ENCODE data around the gene VAPA. TPM values are rescaled to one million over a fixed set of nuclear protein-coding genes. Genes with fewer than 3 reads are reported as not detected.

The VAPA gene
- total RNA-seq, 3 donors from 2014 or later (not counting 1 experiment from before 2014, with no cell fraction given) = 175 to 186 (median 182) TPM

- no peak overlapping the region for H3K4me3 ChIP-seq (ENCODE audit: low read length)
- no peaks in the 10 kb centered on the region for H3K36me3 Mint-ChIP-seq
- H3K27me3 ChIP-seq (ENCODE audit: control insufficient read depth, insufficient read depth, low read length) = no peaks in the 10 kb centered on the region
- no peaks in the 10 kb centered on the region for H3K4me1 ChIP-seq (ENCODE audit: control insufficient read depth, insufficient read depth, low read length)
- H3K36me3 ChIP-seq (ENCODE audit: control insufficient read depth, insufficient read depth, low read length) = peaks cover 40% of the 10 kb centered on the region
- H3K9me3 Mint-ChIP-seq = no peaks in the 10 kb centered on the region
- DNase-seq = no peak
- H3K9me3 ChIP-seq (ENCODE audit: control insufficient read depth, insufficient read depth, low read length) = no peaks in the 10 kb centered on the region
- WGBS (ENCODE audit: insufficient coverage) = 97% methylated on average over 2 of the region's 3 CpGs
- no peak for ATAC-seq
- H3K4me1 Mint-ChIP-seq = peaks cover 10 to 24% of the 10 kb centered on the region in 2 donors
- H3K4me3 Mint-ChIP-seq = no peak overlapping the region
- intact Hi-C loops (cut with micrococcal nuclease) = no loop called here
- TF ChIP-seq CTCF (IDR thresholded peaks at IDR 0.05) = no peak
- no peak overlapping the region for H3K27ac Mint-ChIP-seq
- no peaks in the 10 kb centered on the region for H3K27me3 Mint-ChIP-seq (ENCODE audit: low read depth in 2 of 2)
- no peak overlapping the region for H3K27ac ChIP-seq (ENCODE audit: low read length)
Observed at GRCh38 chr18:9946831-9947230, 33.0 kb downstream of the VAPA start.

GRCh38 chr18:9947248-9947647 lies 33.4 kb downstream of the VAPA start:
- no peaks in the 10 kb centered on the region for H3K9me3 Mint-ChIP-seq
- no peaks in the 10 kb centered on the region for H3K9me3 ChIP-seq (ENCODE audit: control insufficient read depth, insufficient read depth, low read length)
- no peak for TF ChIP-seq CTCF (IDR thresholded peaks at IDR 0.05)
- no peak overlapping the region for H3K4me3 ChIP-seq (ENCODE audit: low read length)
- no peak overlapping the region for H3K4me3 Mint-ChIP-seq
- no peak for ATAC-seq
- H3K27ac Mint-ChIP-seq = no peak overlapping the region
- intact Hi-C loops (cut with micrococcal nuclease) = no loop called here
- no peaks in the 10 kb centered on the region for H3K4me1 ChIP-seq (ENCODE audit: control insufficient read depth, insufficient read depth, low read length)
- WGBS (ENCODE audit: insufficient coverage) = no CpG with 5 or more reads among the region's 1 CpG
- H3K27me3 Mint-ChIP-seq (ENCODE audit: low read depth in 2 of 2) = no peaks in the 10 kb centered on the region
- H3K36me3 ChIP-seq (ENCODE audit: control insufficient read depth, insufficient read depth, low read length) = peaks cover 41% of the 10 kb centered on the region
- no peak for DNase-seq
- H3K27me3 ChIP-seq (ENCODE audit: control insufficient read depth, insufficient read depth, low read length) = no peaks in the 10 kb centered on the region
- peaks cover 13 to 26% of the 10 kb centered on the region in 2 donors for H3K4me1 Mint-ChIP-seq
- H3K36me3 Mint-ChIP-seq = no peaks in the 10 kb centered on the region
- no peak overlapping the region for H3K27ac ChIP-seq (ENCODE audit: low read length)

- DNase-seq (no peak), ATAC-seq (no peak)
- no peaks in the 10 kb centered on the region for H3K4me1 ChIP-seq (ENCODE audit: control insufficient read depth, insufficient read depth, low read length)
- no peaks in the 10 kb centered on the region for H3K9me3 ChIP-seq (ENCODE audit: control insufficient read depth, insufficient read depth, low read length)
- no peak overlapping the region for H3K27ac Mint-ChIP-seq
- H3K4me3 ChIP-seq (ENCODE audit: low read length) = no peak overlapping the region
- no peak overlapping the region for H3K27ac ChIP-seq (ENCODE audit: low read length)
- peaks cover 16 to 26% of the 10 kb centered on the region in 2 donors for H3K4me1 Mint-ChIP-seq
- TF ChIP-seq CTCF (IDR thresholded peaks at IDR 0.05) = no peak
- peaks cover 46% of the 10 kb centered on the region for H3K36me3 ChIP-seq (ENCODE audit: control insufficient read depth, insufficient read depth, low read length)
- peaks cover 8% of the 10 kb centered on the region for H3K36me3 Mint-ChIP-seq
- 100% methylated on average over 2 of the region's 2 CpGs for WGBS (ENCODE audit: insufficient coverage)
- no peaks in the 10 kb centered on the region for H3K27me3 Mint-ChIP-seq (ENCODE audit: low read depth in 2 of 2)
- intact Hi-C loops (cut with micrococcal nuclease) = no loop called here
- H3K27me3 ChIP-seq (ENCODE audit: control insufficient read depth, insufficient read depth, low read length) = no peaks in the 10 kb centered on the region
- H3K4me3 Mint-ChIP-seq = no peak overlapping the region
- H3K9me3 Mint-ChIP-seq = no peaks in the 10 kb centered on the region
Observed at GRCh38 chr18:9949315-9949714, 35.5 kb downstream of the VAPA start.

GRCh38 chr18:9949861-9950260 lies 36.0 kb downstream of the VAPA start:
- Mint-ChIP-seq H3K9me3 (no peaks in the 10 kb centered on the region), H3K27me3 (ENCODE audit: low read depth in 2 of 2) (no peaks in the 10 kb centered on the region), H3K4me3 (no peak overlapping the region), H3K27ac (peak overlapping the region in 1 of 2 donors; percentile 1), H3K4me1 (peaks cover 16 to 26% of the 10 kb centered on the region in 2 donors), H3K36me3 (peaks cover 8% of the 10 kb centered on the region)
- Histone ChIP-seq H3K4me3 (ENCODE audit: low read length) (no peak overlapping the region), H3K4me1 (ENCODE audit: control insufficient read depth, insufficient read depth, low read length) (no peaks in the 10 kb centered on the region), H3K36me3 (ENCODE audit: control insufficient read depth, insufficient read depth, low read length) (peaks cover 47% of the 10 kb centered on the region), H3K27ac (ENCODE audit: low read length) (no peak overlapping the region), H3K27me3 (ENCODE audit: control insufficient read depth, insufficient read depth, low read length) (no peaks in the 10 kb centered on the region), H3K9me3 (ENCODE audit: control insufficient read depth, insufficient read depth, low read length) (no peaks in the 10 kb centered on the region)
- TF ChIP-seq CTCF (IDR thresholded peaks at IDR 0.05) = no peak
- no peak for ATAC-seq
- DNase-seq = no peak
- intact Hi-C loops (cut with micrococcal nuclease) = no loop called here
- WGBS (ENCODE audit: insufficient coverage) = 93% methylated on average over 3 of the region's 5 CpGs
